ENCODE results near the gene VMP1.

GRCh38 chr17:59839651-59840328, 132.3 kb downstream of the VMP1 start:
- TF ChIP-seq CTCF (conservative IDR thresholded peaks at IDR 0.05; ENCODE audit: low read depth, low read length) (no peak), EZH2 (IDR thresholded peaks at IDR 0.05; ENCODE audit: borderline replicate concordance, low read depth, low read length, poor library complexity, severe bottlenecking) (no peak)

All from A673 (cell line).